Activated T-helper 1 cell treated with Interleukin-2 at 50 U/mL for 16 hours (primary cell): ENCODE results near the gene ABHD18.

Experiments
- DNase-seq: peaks from one replicate; pipeline ENCODE4 v3.0.0-alpha.2; 2020; ENCODE audit warnings: low read depth

ABHD18 gene

DNA sequence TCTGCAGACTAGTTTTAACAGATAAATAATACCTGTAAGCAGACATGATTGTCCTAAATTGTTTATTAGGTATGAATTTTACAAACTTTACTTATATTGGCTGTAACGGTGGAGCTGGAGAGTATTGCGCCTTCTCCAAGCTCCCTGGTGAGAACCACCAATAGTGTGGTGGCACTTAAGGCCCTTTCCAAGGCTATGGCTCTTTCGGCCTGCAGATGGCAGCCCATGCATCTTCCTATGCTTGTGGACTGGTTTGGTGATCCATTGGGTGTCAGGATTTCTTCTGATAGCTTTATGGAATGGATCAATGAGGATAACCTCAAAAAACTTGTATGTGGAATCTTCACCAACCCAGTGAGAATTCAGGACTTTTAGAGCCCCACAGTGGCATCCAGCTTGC, 103.7 kb downstream of the ABHD18 start:
- DNase-seq = no peak

DNA sequence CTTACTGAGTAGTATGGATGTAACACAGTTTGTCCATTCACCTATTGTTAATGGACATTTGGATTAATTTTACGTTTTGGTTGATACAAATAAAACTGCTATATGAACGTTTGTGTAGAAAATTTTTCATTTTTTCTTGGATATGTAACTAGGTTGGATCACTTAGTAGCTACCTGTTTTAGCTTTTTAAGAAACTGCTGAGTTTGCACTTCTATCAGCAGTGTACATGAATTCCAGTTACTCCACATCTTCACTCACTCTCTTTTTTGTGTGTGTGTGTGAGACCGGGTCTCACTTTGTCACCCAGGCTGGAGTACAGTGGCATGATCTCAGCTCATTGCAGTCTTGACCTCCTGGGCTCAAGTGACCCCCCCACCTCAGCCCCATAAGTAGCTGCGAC, 111.3 kb downstream of the ABHD18 start:
- no peak for DNase-seq
